MM.1S (cell line): ENCODE results near the gene PROB1.
A peak's percentile ranks its signal among the peaks of the same experiment; 100 is the strongest.

ENCODE experiments used
- DNase-seq: peaks from one replicate; pipeline ENCODE4 v3.0.0-alpha.2; 2015
- H2AFZ ChIP-seq: fragments of 300-600 bp; sonication (generic); 2 replicates; pipeline ENCODE4 v1.6.0; 2016; ENCODE audit warnings: antibody characterized with exemption, low read length
- H3F3A ChIP-seq: fragments of 300-600 bp; sonication (generic); 2 replicates; pipeline ENCODE4 v1.6.1; 2016; ENCODE audit warnings: mild to moderate bottlenecking, antibody characterized with exemption, low read length, moderate library complexity, mixed read lengths; ENCODE audit not compliant: insufficient read depth
- H3K27ac ChIP-seq: fragments of 300-600 bp; sonication (generic); 2 replicates; pipeline ENCODE4 v1.5.1; 2016; ENCODE audit warnings: mild to moderate bottlenecking, low read length
- H3K27me3 ChIP-seq: fragments of 300-600 bp; sonication (generic); replicated peaks from 2 replicates; pipeline ENCODE4 v1.6.0; 2016; ENCODE audit warnings: low read length; ENCODE audit not compliant: insufficient read depth
- H3K36me3 ChIP-seq: fragments of 300-600 bp; sonication (generic); replicated peaks from 2 replicates; pipeline ENCODE4 v1.6.1; 2016; ENCODE audit warnings: mild to moderate bottlenecking, low read length, mixed read lengths; ENCODE audit not compliant: insufficient read depth
- H3K4me1 ChIP-seq: fragments of 300-600 bp; sonication (generic); 2 replicates; pipeline ENCODE4 v1.6.1; 2016; ENCODE audit warnings: low read length, mixed read lengths
- H3K4me2 ChIP-seq: fragments of 300-600 bp; sonication (generic); 2 replicates; pipeline ENCODE4 v1.6.0; 2016; ENCODE audit warnings: low read depth, low read length
- H3K4me3 ChIP-seq: fragments of 300-600 bp; sonication (generic); 2 replicates; pipeline ENCODE4 v1.5.1; 2016; ENCODE audit warnings: low read length, mixed read lengths
- H3K79me2 ChIP-seq: fragments of 300-600 bp; sonication (generic); 2 replicates; pipeline ENCODE4 v1.6.1; 2016; ENCODE audit warnings: mixed run types, low read length, mixed read lengths
- H3K9ac ChIP-seq: fragments of 300-600 bp; sonication (generic); 2 replicates; pipeline ENCODE4 v1.6.1; 2016; ENCODE audit warnings: low read length, mixed read lengths
- H3K9me2 ChIP-seq: fragments of 300-600 bp; sonication (generic); replicated peaks from 2 replicates; pipeline ENCODE4 v1.6.1; 2016; ENCODE audit warnings: mild to moderate bottlenecking, low read length, mixed read lengths; ENCODE audit not compliant: insufficient read depth
- H3K9me3 ChIP-seq: fragments of 300-600 bp; sonication (generic); replicated peaks from 2 replicates; pipeline ENCODE4 v1.6.1; 2016; ENCODE audit warnings: mild to moderate bottlenecking, low read length, mixed read lengths; ENCODE audit not compliant: insufficient read depth
- H4K20me1 ChIP-seq: fragments of 300-600 bp; sonication (generic); 2 replicates; pipeline ENCODE4 v1.6.1; 2016; ENCODE audit warnings: mild to moderate bottlenecking, low read length, moderate library complexity, mixed read lengths; ENCODE audit not compliant: insufficient read depth
- EZH2 ChIP-seq: fragments of 300-600 bp; sonication (generic); optimal IDR thresholded peaks from 2 replicates; pipeline ENCODE3; 2017; ENCODE audit warnings: low read depth, mild to moderate bottlenecking, antibody characterized with exemption, low read length, mixed read lengths
- EZH2phosphoT487 ChIP-seq: fragments of 300-600 bp; sonication (generic); IDR thresholded peaks from 2 replicates; pipeline ENCODE4 v1.6.1; 2018; ENCODE audit warnings: antibody characterized with exemption, low read length
- TF ChIP-seq, protein P1 (sequence below): fragments of 300-600 bp; sonication (generic); IDR thresholded peaks from 2 replicates; pipeline ENCODE4 v1.5.1; 2016; ENCODE audit warnings: antibody characterized with exemption, low read length, mixed read lengths

Gene PROB1

DNA sequence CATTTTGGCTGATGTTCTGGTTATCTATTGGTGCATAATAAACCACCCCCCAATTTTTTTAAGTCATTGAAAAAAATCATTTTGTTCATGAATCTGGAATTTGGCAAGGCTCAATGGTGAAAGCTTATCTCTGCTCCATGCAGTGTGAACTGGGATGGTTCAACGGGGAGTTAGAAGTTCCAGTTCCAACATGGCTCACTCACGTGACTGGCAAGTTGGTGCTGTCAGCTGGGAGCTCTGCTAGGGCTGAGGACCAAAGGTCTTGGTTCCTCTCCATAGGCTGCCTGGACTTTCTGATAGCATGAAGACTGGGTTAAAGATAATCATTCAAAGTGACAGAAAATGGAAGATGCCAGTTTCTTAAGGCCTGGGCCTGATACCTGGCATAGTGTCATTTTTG, 12.1 kb upstream of the PROB1 start:
- Histone ChIP-seq H3K4me1 (peaks cover 28% of the 10 kb centered on the region), H3K9ac (no peak overlapping the region), H3K36me3 (no peaks in the 10 kb centered on the region), H4K20me1 (no peaks in the 10 kb centered on the region), H3K9me2 (no peaks in the 10 kb centered on the region), H3F3A (peaks cover 14% of the 10 kb centered on the region), H3K27me3 (no peaks in the 10 kb centered on the region), H3K79me2 (peaks cover 8% of the 10 kb centered on the region; the same call in 1 of the 2 replicates), H3K4me2 (no peak overlapping the region), H3K9me3 (no peaks in the 10 kb centered on the region), H3K4me3 (no peak overlapping the region), H2AFZ (no peak overlapping the region), H3K27ac (peak overlapping the region; percentile 24; the same call in 1 of the 2 replicates)
- TF ChIP-seq EZH2phosphoT487 (no peak), EZH2 (no peak)
- TF ChIP-seq, protein P1, sequence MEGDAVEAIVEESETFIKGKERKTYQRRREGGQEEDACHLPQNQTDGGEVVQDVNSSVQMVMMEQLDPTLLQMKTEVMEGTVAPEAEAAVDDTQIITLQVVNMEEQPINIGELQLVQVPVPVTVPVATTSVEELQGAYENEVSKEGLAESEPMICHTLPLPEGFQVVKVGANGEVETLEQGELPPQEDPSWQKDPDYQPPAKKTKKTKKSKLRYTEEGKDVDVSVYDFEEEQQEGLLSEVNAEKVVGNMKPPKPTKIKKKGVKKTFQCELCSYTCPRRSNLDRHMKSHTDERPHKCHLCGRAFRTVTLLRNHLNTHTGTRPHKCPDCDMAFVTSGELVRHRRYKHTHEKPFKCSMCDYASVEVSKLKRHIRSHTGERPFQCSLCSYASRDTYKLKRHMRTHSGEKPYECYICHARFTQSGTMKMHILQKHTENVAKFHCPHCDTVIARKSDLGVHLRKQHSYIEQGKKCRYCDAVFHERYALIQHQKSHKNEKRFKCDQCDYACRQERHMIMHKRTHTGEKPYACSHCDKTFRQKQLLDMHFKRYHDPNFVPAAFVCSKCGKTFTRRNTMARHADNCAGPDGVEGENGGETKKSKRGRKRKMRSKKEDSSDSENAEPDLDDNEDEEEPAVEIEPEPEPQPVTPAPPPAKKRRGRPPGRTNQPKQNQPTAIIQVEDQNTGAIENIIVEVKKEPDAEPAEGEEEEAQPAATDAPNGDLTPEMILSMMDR: no peak
- no peak for DNase-seq

GRCh38 chr5:139404484-139404840, 9.6 kb upstream of the PROB1 start:
- Histone ChIP-seq H3K9me3 (no peaks in the 10 kb centered on the region), H3K4me3 (peak overlapping the region; percentile 73), H3K27ac (peak overlapping the region; percentile 96), H3K4me1 (peaks cover 28% of the 10 kb centered on the region), H3F3A (peaks cover 15% of the 10 kb centered on the region), H3K9me2 (no peaks in the 10 kb centered on the region), H3K9ac (peak overlapping the region; percentile 84), H2AFZ (peak overlapping the region; percentile 54), H3K79me2 (peaks cover 8% of the 10 kb centered on the region; the same call in 1 of the 2 replicates), H4K20me1 (no peaks in the 10 kb centered on the region), H3K27me3 (no peaks in the 10 kb centered on the region), H3K4me2 (peak overlapping the region; percentile 98), H3K36me3 (no peaks in the 10 kb centered on the region)
- DNase-seq: no peak
- TF ChIP-seq EZH2: no peak
- no peak for TF ChIP-seq EZH2phosphoT487
- TF ChIP-seq, protein P1: no peak

GRCh38 chr5:139403787-139404483, 9.0 kb upstream of the PROB1 start, which contains the start of gene SPATA24:
TSS of gene SPATA24 (minus strand) at chr5:139404089. CDS start at chr5:139404060, 29 bp downstream.
- no peaks in the 10 kb centered on the region for H3K9me3 ChIP-seq
- peak; percentile 98 for DNase-seq
- no peaks in the 10 kb centered on the region for H4K20me1 ChIP-seq
- peak within 1 kb of the TSS; percentile 84 for H3K9ac ChIP-seq
- TF ChIP-seq EZH2 (no peak), EZH2phosphoT487 (no peak)
- TF ChIP-seq, protein P1: no peak
- peaks cover 17% of the 10 kb centered on the region for H3F3A ChIP-seq
- peak within 1 kb of the TSS; percentile 98 for H3K4me2 ChIP-seq
- H2AFZ ChIP-seq: peak within 1 kb of the TSS; percentile 58
- peak within 1 kb of the TSS; percentile 96 for H3K27ac ChIP-seq
- H3K36me3 ChIP-seq: no peaks in the 10 kb centered on the region
- peak within 1 kb of the TSS; percentile 73 for H3K4me3 ChIP-seq
- peaks cover 28% of the 10 kb centered on the region for H3K4me1 ChIP-seq
- no peaks in the 10 kb centered on the region for H3K9me2 ChIP-seq
- peaks cover 8% of the 10 kb centered on the region; the same call in 1 of the 2 replicates for H3K79me2 ChIP-seq
- no peaks in the 10 kb centered on the region for H3K27me3 ChIP-seq
